ENCODE data around the gene RCVRN.

Gene RCVRN

DNA sequence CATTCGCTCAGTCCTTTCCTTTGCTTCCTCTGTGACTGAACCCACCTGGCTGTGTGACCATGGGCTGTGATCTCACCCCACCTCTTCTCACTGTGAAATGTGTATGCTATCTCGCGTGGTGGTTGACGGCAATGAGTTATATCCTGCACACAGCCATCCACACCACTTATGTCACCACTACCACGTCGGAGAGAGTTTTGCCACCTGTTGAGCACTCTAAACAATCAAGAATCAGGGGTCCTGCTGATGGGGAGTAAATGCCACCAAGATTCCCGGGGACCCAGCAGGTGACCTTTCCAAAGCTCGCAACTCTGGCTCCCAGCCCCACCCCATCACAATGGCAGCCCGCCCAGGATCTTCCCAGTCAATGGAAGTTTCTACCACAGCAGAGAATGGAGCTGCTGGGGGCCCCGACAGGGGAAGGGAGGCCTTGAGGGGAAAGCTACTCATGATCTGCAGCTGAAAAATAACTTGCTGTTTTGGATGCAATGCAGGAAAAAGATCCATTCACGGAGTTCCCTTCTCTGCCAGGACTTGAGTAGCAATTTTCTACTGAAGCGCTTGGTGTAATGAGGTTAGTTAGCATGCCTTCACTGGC lies 26.2 kb upstream of the RCVRN start:
- Histone ChIP-seq H3K27ac (no peak overlapping the region), H3K9me3 (no peaks in the 10 kb centered on the region), H3K27me3 (peaks cover 0 to 11% of the 10 kb centered on the region in 2 donors), H3K4me1 (no peaks in the 10 kb centered on the region), H3K4me3 (no peak overlapping the region), H3K36me3 (peaks cover 0 to 5% (median 0%) of the 10 kb centered on the region in 3 donors)
- intact Hi-C loops (cut with DNase I; ENCODE audit: low total_unique reads): no loop called here
- no peak for TF ChIP-seq CTCF (IDR thresholded peaks at IDR 0.05)
- DNase-seq: no peak

DNA sequence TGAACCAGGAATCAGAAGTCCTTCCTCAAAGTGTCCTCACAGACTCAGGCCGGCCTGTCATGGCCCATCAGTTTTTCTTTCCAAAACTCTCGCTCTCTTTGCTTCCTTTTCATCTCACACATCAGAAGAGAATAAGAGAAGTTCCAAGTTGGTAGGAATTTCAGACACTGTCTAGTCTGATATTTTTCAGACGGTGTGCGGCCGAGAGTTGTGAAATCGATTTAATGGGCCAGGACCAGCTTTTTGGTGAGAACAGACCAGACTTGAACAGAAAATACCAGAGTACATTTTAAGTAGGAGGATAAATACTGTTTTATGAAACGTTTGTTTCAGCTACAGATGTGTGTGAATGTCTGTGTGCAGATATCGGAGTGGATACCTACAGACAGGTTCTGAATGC lies 24.8 kb upstream of the RCVRN start:
- H3K4me3 ChIP-seq: no peak overlapping the region
- intact Hi-C loops (cut with DNase I; ENCODE audit: low total_unique reads): loop anchor here (5.0 kb wide), 1 partner anchor 677 kb away; no protein-coding TSS in a partner anchor
- no peaks in the 10 kb centered on the region for H3K4me1 ChIP-seq
- no peak overlapping the region for H3K27ac ChIP-seq
- H3K27me3 ChIP-seq: peaks cover 0 to 11% of the 10 kb centered on the region in 2 donors
- no peaks in the 10 kb centered on the region for H3K9me3 ChIP-seq
- peaks cover 0 to 6% (median 0%) of the 10 kb centered on the region in 3 donors for H3K36me3 ChIP-seq
- no peak for DNase-seq
- no peak for TF ChIP-seq CTCF (IDR thresholded peaks at IDR 0.05)

- Histone ChIP-seq H3K27ac (no peak overlapping the region), H3K4me3 (no peak overlapping the region), H3K9me3 (no peaks in the 10 kb centered on the region), H3K4me1 (no peaks in the 10 kb centered on the region), H3K27me3 (peaks cover 0 to 11% of the 10 kb centered on the region in 2 donors), H3K36me3 (peaks cover 0 to 6% (median 0%) of the 10 kb centered on the region in 3 donors)
- DNase-seq: no peak
- intact Hi-C loops (cut with DNase I; ENCODE audit: low total_unique reads): loop anchor here (5.0 kb wide), 1 partner anchor 679 kb away; no protein-coding TSS in a partner anchor
- no peak for TF ChIP-seq CTCF (IDR thresholded peaks at IDR 0.05)
These were observed 23.7 kb upstream of the RCVRN start for GRCh38 chr17:9928601-9929333.

DNA sequence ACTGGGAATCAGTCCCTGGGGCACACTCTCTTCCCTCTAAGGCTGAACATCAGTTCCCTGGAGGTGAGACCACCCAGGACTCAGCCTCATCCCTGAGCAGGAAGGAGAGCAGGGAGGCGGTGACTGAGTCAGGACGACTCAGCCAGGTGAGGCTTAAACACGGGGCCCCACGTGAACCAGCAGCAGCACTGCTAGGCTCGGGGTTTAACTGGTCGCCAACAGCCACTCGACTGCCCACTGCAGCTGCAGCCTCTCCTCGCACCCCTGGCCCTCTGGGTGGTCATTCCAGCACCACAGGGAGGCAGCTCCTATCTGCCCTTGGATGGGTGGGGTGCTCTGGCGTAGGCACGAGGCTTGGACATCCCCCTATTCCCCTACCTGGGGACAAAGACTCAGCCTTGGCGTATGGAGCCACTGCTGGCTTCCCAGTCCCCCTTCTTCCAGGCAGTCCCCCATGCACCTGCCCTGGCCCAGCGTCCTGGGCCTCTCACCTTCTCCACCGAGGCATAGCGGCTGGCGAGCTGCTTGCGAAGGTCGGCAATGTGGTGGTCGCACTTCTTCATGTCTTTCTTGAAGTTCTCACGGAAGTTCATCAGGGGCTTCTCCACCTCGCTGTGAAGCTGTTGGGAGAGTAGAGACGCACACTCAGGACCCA lies 21.2 kb upstream of the RCVRN start:
- Histone ChIP-seq H3K4me1 (no peaks in the 10 kb centered on the region), H3K36me3 (peaks cover 0 to 6% (median 0%) of the 10 kb centered on the region in 3 donors), H3K27me3 (peaks cover 0 to 2% of the 10 kb centered on the region in 2 donors), H3K4me3 (no peak overlapping the region), H3K27ac (no peak overlapping the region), H3K9me3 (no peaks in the 10 kb centered on the region)
- no peak for TF ChIP-seq CTCF (IDR thresholded peaks at IDR 0.05)
- intact Hi-C loops (cut with DNase I; ENCODE audit: low total_unique reads): loop anchor here (5.0 kb wide), 1 partner anchor 681 kb away; no protein-coding TSS in a partner anchor
- no peak for DNase-seq

- no peak overlapping the region for H3K4me3 ChIP-seq
- DNase-seq: no peak
- H3K27ac ChIP-seq: no peak overlapping the region
- no peaks in the 10 kb centered on the region for H3K4me1 ChIP-seq
- intact Hi-C loops (cut with DNase I; ENCODE audit: low total_unique reads): loop anchor here (5.0 kb wide), 1 partner anchor 682 kb away; no protein-coding TSS in a partner anchor
- peaks cover 0 to 2% of the 10 kb centered on the region in 2 donors for H3K27me3 ChIP-seq
- no peaks in the 10 kb centered on the region for H3K9me3 ChIP-seq
- peaks cover 0 to 6% (median 0%) of the 10 kb centered on the region in 3 donors for H3K36me3 ChIP-seq
- TF ChIP-seq CTCF (IDR thresholded peaks at IDR 0.05): no peak
These were observed 20.4 kb upstream of the RCVRN start for GRCh38 chr17:9925457-9925856.

Measured in tibial artery (tissue), 4 donors.